Stomach smooth muscle (tissue), 2 donors: ENCODE data around the gene PTPRN2.
"Not testable (repeated sequence)": the region's sequence is repeated elsewhere in the genome, so short reads cannot be mapped to it uniquely, and the experiment has no call there.

Experiments
- H3K27ac ChIP-seq: one replicate; pipeline ENCODE4 v1.7.0; 2013; ENCODE audit warnings: mild to moderate bottlenecking, low read length, inconsistent platforms
- H3K27me3 ChIP-seq, 2 donors: one replicate each; pipeline ENCODE4 v1.7.0; 2013; ENCODE audit warnings: low read length in 2 of 2; ENCODE audit not compliant: insufficient read depth in 2 of 2, control insufficient read depth in 1 of 2
- H3K36me3 ChIP-seq, 2 donors: one replicate each; pipeline ENCODE4 v1.7.0; 2013; ENCODE audit warnings: low read length in 2 of 2; ENCODE audit not compliant: control insufficient read depth in 2 of 2, insufficient read depth in 2 of 2
- H3K4me1 ChIP-seq: one replicate; pipeline ENCODE4 v1.7.0; 2013; ENCODE audit warnings: low read length; ENCODE audit not compliant: control insufficient read depth, insufficient read depth
- H3K4me3 ChIP-seq, 2 donors: one replicate each; pipeline ENCODE4 v1.7.0; 2013; ENCODE audit warnings: low read length in 2 of 2
- H3K9ac ChIP-seq, 2 donors: one replicate each; pipeline ENCODE4 v1.7.0; 2013; ENCODE audit warnings: low read length in 2 of 2, mild to moderate bottlenecking in 1 of 2
- H3K9me3 ChIP-seq, 2 donors: one replicate each; pipeline ENCODE4 v1.7.0; 2013; ENCODE audit warnings: low read length in 2 of 2; ENCODE audit not compliant: control insufficient read depth in 2 of 2
- donor health status: healthy.
- donor health status: Pancreatic carcinoma.

Gene PTPRN2

GRCh38 chr7:158229945-158230344 is 357.7 kb downstream of the PTPRN2 start:
- H3K9ac ChIP-seq, result no peak overlapping the region
- H3K4me3 ChIP-seq, result no peak overlapping the region
- no peaks in the 10 kb centered on the region for H3K4me1 ChIP-seq
- H3K36me3 ChIP-seq, result no peaks in the 10 kb centered on the region
- H3K27ac ChIP-seq, result no peak overlapping the region
- peaks cover 3 to 8% of the 10 kb centered on the region in 2 donors for H3K9me3 ChIP-seq
- no peaks in the 10 kb centered on the region for H3K27me3 ChIP-seq

GRCh38 chr7:158228986-158229385 is 358.6 kb downstream of the PTPRN2 start:
- Histone ChIP-seq H3K36me3 (no peaks in the 10 kb centered on the region), H3K27me3 (no peaks in the 10 kb centered on the region), H3K4me3 (no peak overlapping the region), H3K4me1 (no peaks in the 10 kb centered on the region), H3K9me3 (peaks cover 3 to 8% of the 10 kb centered on the region in 2 donors), H3K9ac (no peak overlapping the region), H3K27ac (no peak overlapping the region)

- Histone ChIP-seq H3K4me3 (no peak overlapping the region), H3K9me3 (peaks cover 3 to 8% of the 10 kb centered on the region in 2 donors), H3K36me3 (no peaks in the 10 kb centered on the region), H3K27ac (no peak overlapping the region), H3K27me3 (no peaks in the 10 kb centered on the region), H3K9ac (no peak overlapping the region), H3K4me1 (no peaks in the 10 kb centered on the region)
These were observed 359.5 kb downstream of the PTPRN2 start for GRCh38 chr7:158228131-158228530.

GRCh38 chr7:158227258-158227984 is 360.2 kb downstream of the PTPRN2 start:
- H3K27ac ChIP-seq, result no peak overlapping the region
- H3K9me3 ChIP-seq, result peaks cover 3 to 8% of the 10 kb centered on the region in 2 donors
- no peak overlapping the region for H3K9ac ChIP-seq
- H3K36me3 ChIP-seq, result no peaks in the 10 kb centered on the region
- H3K4me1 ChIP-seq, result no peaks in the 10 kb centered on the region
- no peaks in the 10 kb centered on the region for H3K27me3 ChIP-seq
- H3K4me3 ChIP-seq, result no peak overlapping the region

- no peak overlapping the region for H3K27ac ChIP-seq
- peaks cover 0 to 5% of the 10 kb centered on the region in 2 donors for H3K9me3 ChIP-seq
- no peaks in the 10 kb centered on the region for H3K36me3 ChIP-seq
- no peak overlapping the region for H3K4me3 ChIP-seq
- no peak overlapping the region for H3K9ac ChIP-seq
- H3K4me1 ChIP-seq, result no peaks in the 10 kb centered on the region
- H3K27me3 ChIP-seq, result no peaks in the 10 kb centered on the region
These were observed 371.4 kb downstream of the PTPRN2 start for GRCh38 chr7:158216198-158216597.

- Histone ChIP-seq H3K4me1 (no peaks in the 10 kb centered on the region), H3K9ac (no peak overlapping the region), H3K27me3 (no peaks in the 10 kb centered on the region), H3K9me3 (peaks cover 0 to 5% of the 10 kb centered on the region in 2 donors), H3K27ac (no peak overlapping the region), H3K4me3 (no peak overlapping the region), H3K36me3 (no peaks in the 10 kb centered on the region)
These were observed 378.2 kb downstream of the PTPRN2 start for GRCh38 chr7:158209435-158209834.

- Histone ChIP-seq H3K9me3 (peaks cover 0 to 5% of the 10 kb centered on the region in 2 donors), H3K9ac (no peak overlapping the region), H3K36me3 (no peaks in the 10 kb centered on the region), H3K4me1 (no peaks in the 10 kb centered on the region), H3K27ac (no peak overlapping the region), H3K27me3 (no peaks in the 10 kb centered on the region), H3K4me3 (no peak overlapping the region)
These were observed 381.3 kb downstream of the PTPRN2 start for GRCh38 chr7:158206341-158206740.

- Histone ChIP-seq H3K27ac (no peak overlapping the region), H3K9me3 (peaks cover 0 to 5% of the 10 kb centered on the region in 2 donors), H3K27me3 (no peaks in the 10 kb centered on the region), H3K9ac (no peak overlapping the region), H3K4me1 (no peaks in the 10 kb centered on the region), H3K4me3 (no peak overlapping the region), H3K36me3 (no peaks in the 10 kb centered on the region)
These were observed 383.2 kb downstream of the PTPRN2 start for GRCh38 chr7:158204453-158204852.

- H3K27ac ChIP-seq, H3K4me3 ChIP-seq, H3K9ac ChIP-seq, H3K9me3 ChIP-seq, H3K36me3 ChIP-seq, H3K4me1 ChIP-seq, H3K27me3 ChIP-seq: not testable (repeated sequence)
These were observed 383.7 kb downstream of the PTPRN2 start for GRCh38 chr7:158203948-158204347.

GRCh38 chr7:158194365-158194900 is 393.2 kb downstream of the PTPRN2 start:
- Histone ChIP-seq H3K4me3 (no peak overlapping the region), H3K9ac (no peak overlapping the region), H3K36me3 (no peaks in the 10 kb centered on the region), H3K9me3 (peaks cover 9 to 21% of the 10 kb centered on the region in 2 donors), H3K27ac (no peak overlapping the region), H3K27me3 (no peaks in the 10 kb centered on the region), H3K4me1 (no peaks in the 10 kb centered on the region)

- Histone ChIP-seq H3K9ac (no peak overlapping the region), H3K27me3 (no peaks in the 10 kb centered on the region), H3K9me3 (peaks cover 6 to 21% of the 10 kb centered on the region in 2 donors), H3K4me3 (no peak overlapping the region), H3K27ac (no peak overlapping the region), H3K36me3 (no peaks in the 10 kb centered on the region), H3K4me1 (no peaks in the 10 kb centered on the region)
These were observed 394.2 kb downstream of the PTPRN2 start for GRCh38 chr7:158193446-158193845.
